ENCODE measurements around the gene PTPRCAP. TPM values are rescaled to one million over a fixed set of nuclear protein-coding genes. Genes with fewer than 3 reads are reported as not detected.

PTPRCAP gene
- total and polyA plus RNA-seq, 10 of the 15 experiments (the other 5 are each of a cell fraction or from before 2014, with no cell fraction given), result 4.7 to 266 (median 125) TPM

- ATAC-seq, result no peak
- Histone ChIP-seq H3K27me3 (replicated peaks in 1 of 2; ENCODE audit: control insufficient read depth in 2 of 2, insufficient read depth in 2 of 2, low read length in 1 of 2) (no peaks in the 10 kb centered on the region), H3K79me2 (ENCODE audit: control insufficient read depth, insufficient read depth, low read length) (no peaks in the 10 kb centered on the region), H3K27ac (ENCODE audit: control insufficient read depth, insufficient read depth) (no peak overlapping the region), H3K9ac (ENCODE audit: control insufficient read depth, insufficient read depth, low read length) (no peak overlapping the region), H3K36me3 (ENCODE audit: control insufficient read depth in 2 of 2, insufficient read depth in 2 of 2, low read length in 1 of 2) (no peaks in the 10 kb centered on the region; a peak in 1 of 4 replicates), H3K4me3 (no peak overlapping the region), H3K4me1 (ENCODE audit: control insufficient read depth, insufficient read depth, low read length) (peaks cover 19% of the 10 kb centered on the region), H2AFZ (ENCODE audit: control insufficient read depth, low read depth, low read length) (no peak overlapping the region), H3K9me3 (replicated peaks; ENCODE audit: control insufficient read depth, insufficient read depth, low read length) (no peaks in the 10 kb centered on the region), H4K20me1 (ENCODE audit: control insufficient read depth, insufficient read depth) (no peaks in the 10 kb centered on the region), H3K4me2 (ENCODE audit: control insufficient read depth, insufficient read depth) (no peak overlapping the region)
- intact Hi-C loops (cut with micrococcal nuclease; ENCODE audit: unreplicated experiment) (no loop called here), in situ Hi-C loops (cut with MboI) (no loop called here)
- ChIA-PET RAD21 (ENCODE audit: unreplicated experiment) (interaction anchor here (3.3 kb wide), 1 partner anchor 57 kb away, joined by 13 read pairs; the partner anchor contains the start of gene PPP1CA), POLR2A (interaction anchor here (0.6 to 6.3 kb wide), 3 partner anchors 9 to 20 kb away, joined by 5 to 50 read pairs (median 20); partner anchors contain the start of genes PTPRCAP and TMEM134), CTCF (no interaction called here), SMC1A (ENCODE audit: uncharacterized antibody, unreplicated experiment) (interaction anchor here (2.2 to 4.0 kb wide), 3 partner anchors 10 to 20 kb away, joined by 7 to 27 read pairs (median 12); partner anchors contain the start of gene PTPRCAP)
- no TSS peak for BruUV-seq (replicated peaks)
- no peak for DNase-seq (ENCODE audit: low read depth, low spot score)
- WGBS (ENCODE audit: insufficient coverage, insufficient replicate concordance, low lambda C conversion rate, missing lambda C conversion rate), result 96% methylated on average over 18 of the region's 19 CpGs
- no peak for FAIRE-seq
- TF ChIP-seq YY1 (IDR thresholded peaks at IDR 0.05; ENCODE audit: low read depth, low read length), result no peak
- no peak for TF ChIP-seq NFYA (IDR thresholded peaks at IDR 0.05; ENCODE audit: borderline replicate concordance, low read depth, low read length)
- TF ChIP-seq SMARCA5 (IDR thresholded peaks at IDR 0.05), result no peak
- TF ChIP-seq CEBPB (IDR thresholded peaks at IDR 0.05; ENCODE audit: borderline replicate concordance in 1 of 2, low read depth in 2 of 2, low read length in 2 of 2), result no peak
- TF ChIP-seq HSF1 (IDR thresholded peaks at IDR 0.05; ENCODE audit: low read depth, low read length), result no peak
- TF ChIP-seq ZBTB33 (IDR thresholded peaks at IDR 0.05), result no peak
- TF ChIP-seq SRF (IDR thresholded peaks at IDR 0.05; ENCODE audit: low read depth in 2 of 2, low read length in 2 of 2), result no peak
- no peak for TF ChIP-seq STAT3 (IDR thresholded peaks at IDR 0.05; ENCODE audit: low read depth, low read length)
- no peak for TF ChIP-seq USF1 (IDR thresholded peaks at IDR 0.05; ENCODE audit: borderline replicate concordance, extremely low read length, insufficient read depth, low read depth, low read length)
- no peak for TF ChIP-seq E2F4 (IDR thresholded peaks at IDR 0.05; ENCODE audit: low read depth, low read length)
- no peak for TF ChIP-seq PML (IDR thresholded peaks at IDR 0.05; ENCODE audit: low read length)
- no peak for TF ChIP-seq GABPA (IDR thresholded peaks at IDR 0.05; ENCODE audit: low read depth)
- no peak for TF ChIP-seq RUNX3 (IDR thresholded peaks at IDR 0.05; ENCODE audit: low read length)
- TF ChIP-seq MLLT1 (IDR thresholded peaks at IDR 0.05), result no peak
- TF ChIP-seq HDAC2 (IDR thresholded peaks at IDR 0.05), result no peak
- no peak for TF ChIP-seq CBX3 (IDR thresholded peaks at IDR 0.05; ENCODE audit: borderline replicate concordance, low read depth)
- TF ChIP-seq ZBED1 (IDR thresholded peaks at IDR 0.05; ENCODE audit: borderline replicate concordance), result no peak
- no peak for TF ChIP-seq TCF3 (IDR thresholded peaks at IDR 0.05; ENCODE audit: borderline replicate concordance, insufficient read depth, low read depth, low read length)
These were observed 20.8 kb upstream of the PTPRCAP start for GRCh38 chr11:67458266-67458665.

Data from GM12878 (cell line).